HG03097 (cell line): ENCODE measurements around the gene MEGF6.

Experiments
- ATAC-seq: cut with Tn5 transposase; IDR thresholded peaks from one replicate; pipeline ENCODE4 v1.9.1; 2021; ENCODE audit not compliant: unreplicated experiment, low FRiP score

Gene MEGF6

DNA sequence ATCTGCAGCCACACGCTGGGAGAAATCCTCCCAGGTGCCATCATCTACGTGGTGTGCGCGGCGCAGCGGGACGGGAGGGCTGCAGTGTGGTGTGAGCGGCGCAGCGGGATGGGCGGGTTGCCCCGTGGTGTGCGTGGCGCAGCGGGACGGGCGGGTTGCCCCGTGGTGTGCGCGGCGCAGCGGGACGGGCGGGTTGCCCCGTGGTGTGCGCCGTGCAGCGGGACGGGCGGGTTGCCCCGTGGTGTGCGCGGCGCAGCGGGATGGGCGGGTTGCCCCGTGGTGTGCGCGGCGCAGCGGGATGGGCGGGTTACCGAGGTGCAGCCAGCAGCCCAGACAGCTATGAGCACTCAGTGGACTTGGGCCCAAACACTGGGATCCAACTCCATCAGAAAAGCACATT is 33.9 kb upstream of the MEGF6 start:
- ATAC-seq, result no peak

DNA sequence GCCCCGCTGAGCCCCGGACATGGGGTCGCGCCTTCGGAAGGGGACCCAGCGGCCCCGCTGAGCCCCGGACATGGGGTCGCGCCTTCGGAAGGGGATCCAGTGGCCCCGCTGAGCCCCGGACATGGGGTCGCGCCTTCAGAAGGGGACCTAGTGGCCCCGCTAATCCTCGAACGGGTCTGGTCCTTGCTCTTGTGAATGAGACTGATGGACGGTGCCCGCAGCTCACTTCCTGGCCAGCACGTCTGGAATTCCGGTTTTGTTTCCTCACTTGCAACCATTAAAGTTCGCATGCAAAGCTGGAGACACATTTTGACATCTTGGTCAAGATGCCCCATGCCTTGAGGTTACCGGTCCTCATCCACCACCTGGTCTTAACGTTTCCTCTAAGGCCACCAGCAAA is 33.0 kb upstream of the MEGF6 start:
- no peak for ATAC-seq

DNA sequence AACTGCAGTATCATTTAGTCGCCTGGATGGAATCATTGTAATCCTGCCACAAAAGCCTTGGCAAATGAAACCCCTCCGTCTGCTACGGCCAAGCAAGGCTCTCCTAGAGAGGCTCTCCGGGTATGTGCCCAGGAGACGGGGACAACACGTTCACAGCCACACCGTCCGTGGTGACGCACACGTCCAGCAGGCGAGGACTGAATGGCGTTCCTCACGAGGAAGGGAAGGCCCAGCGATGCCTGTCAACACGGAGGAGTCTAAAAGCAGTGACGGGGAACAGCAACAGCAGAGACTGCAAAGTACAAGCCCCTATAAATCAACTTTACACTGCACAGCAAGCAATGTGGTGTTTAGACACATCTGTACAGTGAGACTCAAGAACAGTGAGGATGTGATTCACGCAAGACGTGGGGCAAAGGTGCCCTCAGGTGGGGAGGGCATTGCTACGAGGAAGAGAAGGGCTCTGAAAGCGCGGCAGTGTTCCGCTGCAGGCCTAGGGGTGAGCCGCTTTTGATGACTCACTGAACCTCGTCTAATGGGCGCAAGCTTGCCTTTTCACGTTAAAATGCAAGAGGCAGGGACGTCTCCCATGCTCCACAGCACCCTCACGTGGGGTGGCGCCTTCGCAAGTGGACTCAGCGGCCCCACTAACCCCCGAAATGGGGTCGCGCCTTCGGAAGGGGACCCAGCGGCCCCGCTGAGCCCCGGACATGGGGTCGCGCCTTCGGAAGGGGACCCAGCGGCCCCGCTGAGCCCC is 31.8 kb upstream of the MEGF6 start:
- no peak for ATAC-seq

DNA sequence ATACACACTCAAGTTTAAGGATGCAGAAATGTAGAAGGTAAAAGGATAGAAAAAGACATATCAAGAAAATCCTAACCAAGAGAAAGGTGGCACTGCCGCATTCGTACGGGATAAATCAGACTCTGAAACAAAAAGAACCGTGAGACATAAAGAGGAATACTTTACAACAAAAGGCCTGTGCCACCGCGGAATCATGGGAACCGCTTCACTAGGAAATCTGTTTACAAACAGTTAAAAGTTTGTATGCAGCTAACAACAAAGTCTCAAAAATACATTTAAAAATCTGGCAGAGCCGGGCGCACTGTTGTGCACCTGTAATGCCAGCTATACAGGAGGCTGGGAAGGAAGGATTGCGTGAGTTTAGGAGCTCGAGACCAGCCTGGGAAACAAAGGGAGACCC is 30.5 kb upstream of the MEGF6 start:
- ATAC-seq, result no peak

DNA sequence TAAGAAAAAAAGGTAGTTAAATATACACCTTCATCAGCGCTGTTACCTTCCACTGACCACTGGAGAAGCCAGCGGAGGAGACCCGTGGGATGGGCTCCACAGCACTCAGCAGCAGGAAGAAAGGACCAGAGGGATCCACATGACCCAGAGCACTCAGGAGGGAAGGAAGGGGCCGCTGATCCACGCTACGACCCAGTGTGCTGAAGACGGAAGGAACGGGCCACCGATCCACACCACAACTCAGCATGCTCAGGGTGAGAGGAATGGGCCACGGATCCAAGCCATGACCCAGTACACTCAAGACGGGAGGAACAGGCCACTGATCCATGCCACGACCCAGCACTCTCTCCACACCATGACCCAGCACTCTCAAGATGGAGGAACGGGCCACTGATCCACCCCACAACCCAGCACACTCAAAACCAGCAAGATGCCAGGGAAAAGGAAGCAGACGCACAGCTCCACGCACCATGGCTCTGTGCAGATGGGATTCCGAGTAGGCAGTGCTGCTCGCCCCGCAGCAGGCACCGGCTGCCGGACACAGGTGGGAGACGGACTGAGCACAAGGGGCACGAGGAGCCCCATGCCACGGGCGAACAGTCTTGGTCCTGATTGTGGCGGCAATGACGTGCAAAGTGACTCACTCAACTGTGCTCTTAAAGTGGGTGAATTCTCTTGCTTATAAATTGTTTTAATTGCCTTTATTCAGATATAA is 29.9 kb upstream of the MEGF6 start:
- no peak for ATAC-seq

DNA sequence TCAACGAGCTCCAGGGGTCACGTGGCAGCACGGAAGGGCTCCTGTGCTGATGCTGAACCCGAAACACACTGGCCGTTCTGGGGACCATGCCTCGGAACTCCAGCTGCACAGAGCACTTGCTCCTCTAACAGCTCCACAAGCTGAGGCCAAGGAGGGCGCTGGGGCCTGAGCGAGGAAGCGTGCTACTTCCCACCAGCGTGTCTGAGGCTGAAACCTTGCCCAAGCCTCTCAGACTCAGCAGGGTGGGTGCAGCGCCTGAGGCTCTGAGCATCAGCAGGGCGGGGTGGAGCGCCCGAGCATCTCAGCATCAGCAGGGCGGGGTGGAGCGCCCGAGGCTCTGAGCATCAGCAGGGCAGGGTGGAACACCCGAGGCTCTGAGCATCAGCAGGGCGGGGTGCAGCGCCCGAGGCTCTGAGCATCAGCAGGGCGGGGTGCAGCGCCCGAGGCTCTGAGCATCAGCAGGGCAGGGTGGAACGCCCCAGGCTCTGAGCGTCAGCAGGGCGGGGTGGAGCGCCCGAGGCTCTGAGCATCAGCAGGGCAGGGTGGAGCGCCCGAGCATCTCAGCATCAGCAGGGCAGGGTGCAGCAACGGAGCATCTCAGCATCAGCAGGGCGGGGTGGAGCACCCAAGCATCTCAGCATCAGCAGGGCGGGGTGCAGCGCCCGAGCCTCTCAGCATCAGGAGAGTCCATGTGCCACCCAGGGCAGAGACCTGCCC is 29.0 kb upstream of the MEGF6 start:
- ATAC-seq, result no peak

DNA sequence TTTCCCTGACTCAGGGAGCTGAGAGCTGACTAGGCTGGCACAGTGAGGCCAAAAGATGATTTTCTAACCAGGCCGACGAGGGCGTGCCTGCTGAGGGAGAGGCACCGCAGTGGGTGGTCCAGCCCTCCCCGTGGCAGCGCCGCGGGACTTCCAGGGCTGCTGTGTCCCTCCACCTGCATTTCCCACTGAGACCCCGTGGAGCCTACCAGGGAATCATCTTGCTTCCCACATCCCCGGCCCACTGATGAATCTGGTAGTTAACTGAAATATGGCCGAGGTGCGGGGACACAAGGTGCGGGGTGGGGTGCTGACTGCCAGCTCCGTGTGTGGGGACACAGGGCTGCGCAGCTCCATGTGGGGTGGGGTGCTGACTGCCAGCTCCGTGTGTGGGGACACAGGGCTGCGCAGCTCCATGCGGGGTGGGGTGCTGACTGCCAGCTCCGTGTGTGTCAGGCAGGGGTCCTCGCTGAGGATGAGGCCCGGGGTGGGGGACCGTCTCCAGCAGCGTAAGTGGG is 28.1 kb upstream of the MEGF6 start:
- no peak for ATAC-seq

DNA sequence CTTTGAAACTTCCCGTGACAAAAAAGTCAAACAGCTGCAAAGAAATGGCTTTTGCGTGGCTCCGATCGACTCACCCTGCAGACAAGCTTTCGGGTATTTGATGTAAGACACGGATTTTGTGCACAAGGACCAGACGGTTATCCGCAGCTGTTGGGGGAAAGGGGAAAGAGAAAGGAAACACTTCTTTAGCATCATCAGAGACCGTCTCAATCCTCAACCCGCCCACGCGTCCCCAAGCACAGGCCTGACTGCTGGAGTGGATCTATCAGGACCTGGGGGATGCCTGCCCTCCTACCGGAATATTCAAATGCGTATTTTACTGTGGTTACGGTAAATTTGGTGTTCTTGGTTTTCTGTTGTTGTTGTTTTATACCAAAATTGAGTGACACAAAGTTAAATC is 27.4 kb upstream of the MEGF6 start:
- ATAC-seq, result no peak

DNA sequence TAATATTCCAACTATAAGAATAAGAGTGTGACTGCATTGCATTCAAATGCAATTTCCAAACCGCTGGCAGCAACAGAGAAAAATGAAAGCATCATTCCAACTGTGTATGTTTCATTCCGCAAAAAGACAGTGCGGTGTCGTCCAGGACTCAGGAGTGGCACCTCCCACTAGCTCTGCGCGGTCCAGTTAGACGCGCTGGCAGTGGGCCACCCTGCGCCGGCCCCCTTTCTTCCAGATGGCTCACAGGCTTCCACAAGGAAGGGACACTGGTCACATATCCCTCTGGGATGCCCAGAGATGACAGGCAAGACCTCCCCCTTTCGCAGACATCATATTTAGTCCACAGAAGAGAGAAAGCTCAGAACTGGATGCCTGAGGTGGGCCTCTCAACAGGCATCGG is 26.7 kb upstream of the MEGF6 start:
- no peak for ATAC-seq

DNA sequence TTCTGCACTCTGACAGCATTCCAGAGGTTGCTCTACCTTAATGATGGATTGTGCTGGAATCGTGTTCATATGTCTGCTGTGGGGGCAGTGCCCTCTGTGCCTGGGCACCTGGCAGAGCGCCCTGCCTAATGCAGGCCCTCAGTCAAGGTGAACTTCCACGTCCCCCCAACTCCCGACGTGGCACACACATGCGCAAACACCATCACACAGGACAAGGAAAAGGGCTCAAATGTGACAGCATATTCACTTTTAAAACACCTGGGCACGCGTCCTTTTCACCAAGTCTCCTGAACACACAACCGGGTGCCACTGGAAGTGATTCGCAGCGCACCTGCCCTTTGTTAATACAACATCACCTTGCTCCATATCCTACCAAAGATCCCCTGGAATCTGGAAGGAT is 25.2 kb upstream of the MEGF6 start:
- ATAC-seq, result no peak

DNA sequence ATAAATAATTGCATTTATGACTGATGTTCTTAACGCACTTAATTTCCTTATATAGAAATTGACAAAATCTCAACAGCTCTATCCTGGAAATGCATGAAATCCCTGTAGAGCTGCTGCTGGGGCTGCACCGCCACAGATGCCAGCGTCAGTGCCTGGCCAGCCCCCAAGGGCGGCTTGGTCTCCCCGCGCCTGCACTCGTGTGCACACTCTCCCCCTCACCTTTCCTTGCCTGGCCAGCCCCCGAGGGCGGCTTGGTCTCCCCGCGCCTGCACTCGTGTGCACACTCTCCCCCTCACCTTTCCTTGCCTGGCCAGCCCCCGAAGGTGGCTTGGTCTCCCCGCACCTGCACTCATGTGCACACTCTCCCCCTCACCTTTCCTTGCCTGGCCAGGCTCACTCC is 24.8 kb upstream of the MEGF6 start:
- no peak for ATAC-seq

DNA sequence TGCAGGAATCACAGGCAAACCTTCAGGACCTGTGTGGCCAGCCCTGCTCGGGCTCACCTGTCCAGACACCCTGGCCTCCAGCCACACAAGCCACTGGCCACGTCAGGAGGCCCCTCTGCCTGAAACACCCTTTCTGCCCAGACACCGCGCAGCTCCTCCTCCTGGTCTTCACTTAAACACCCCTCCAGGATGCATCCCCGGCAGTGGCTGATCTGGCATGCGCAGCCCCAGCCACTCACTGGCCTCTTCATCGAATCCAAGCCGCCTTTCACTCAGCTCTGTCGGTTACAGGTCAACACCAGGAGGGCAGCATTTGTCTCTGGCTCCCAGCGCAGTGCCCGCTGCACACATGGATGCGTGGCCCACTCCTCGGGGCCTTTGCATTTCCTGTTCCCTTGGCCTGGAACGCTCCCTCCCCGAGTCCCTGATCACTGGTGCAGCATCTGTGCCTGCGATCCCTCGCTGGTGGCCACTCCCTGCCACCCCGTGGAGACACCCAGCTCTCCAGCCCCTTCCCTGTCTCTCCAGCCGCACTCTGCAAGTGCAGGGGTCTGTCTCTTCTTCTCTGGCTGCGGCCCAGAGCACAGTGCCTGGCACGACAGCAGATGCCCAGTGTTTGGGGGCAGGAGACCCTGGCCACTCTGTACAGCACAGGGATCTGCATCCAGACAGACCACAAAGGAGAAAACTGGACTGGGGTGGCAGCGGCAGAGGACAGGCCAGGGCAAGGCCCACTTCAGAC is 22.9 kb upstream of the MEGF6 start:
- no peak for ATAC-seq

DNA sequence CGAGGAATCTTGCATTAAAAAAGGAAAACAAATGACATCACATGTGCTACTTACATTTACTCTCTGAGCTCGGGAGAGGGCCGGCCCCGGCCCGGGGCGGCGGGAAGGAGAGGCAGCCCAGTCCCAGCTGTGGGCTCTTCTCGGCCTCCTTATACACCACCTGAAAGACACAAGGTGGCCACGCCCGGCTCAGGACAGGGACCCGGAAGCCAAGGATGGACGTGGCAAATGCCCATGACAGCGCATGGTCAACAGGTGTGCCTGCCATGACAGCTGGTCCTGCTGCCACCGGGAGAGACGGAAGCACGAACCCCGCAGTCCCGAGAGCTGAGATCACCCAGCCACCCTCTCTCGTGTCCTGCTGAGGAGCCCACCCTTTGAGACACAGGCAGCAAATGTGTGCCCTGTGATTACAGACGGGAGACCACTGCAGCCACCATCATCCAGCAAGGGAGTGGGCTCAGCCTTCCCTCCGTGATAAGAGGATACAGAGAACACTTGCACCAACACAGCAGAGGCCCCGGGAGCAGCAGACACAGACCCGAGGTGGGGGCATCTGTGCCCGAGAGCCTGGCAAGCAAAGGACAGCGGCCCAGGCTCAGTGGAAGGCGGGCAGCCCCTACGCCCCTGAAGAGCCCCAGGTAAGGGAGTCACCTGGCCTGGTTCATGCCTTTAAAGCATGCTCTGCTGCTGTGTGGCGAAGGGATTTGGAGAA is 22.2 kb upstream of the MEGF6 start:
- no peak for ATAC-seq

DNA sequence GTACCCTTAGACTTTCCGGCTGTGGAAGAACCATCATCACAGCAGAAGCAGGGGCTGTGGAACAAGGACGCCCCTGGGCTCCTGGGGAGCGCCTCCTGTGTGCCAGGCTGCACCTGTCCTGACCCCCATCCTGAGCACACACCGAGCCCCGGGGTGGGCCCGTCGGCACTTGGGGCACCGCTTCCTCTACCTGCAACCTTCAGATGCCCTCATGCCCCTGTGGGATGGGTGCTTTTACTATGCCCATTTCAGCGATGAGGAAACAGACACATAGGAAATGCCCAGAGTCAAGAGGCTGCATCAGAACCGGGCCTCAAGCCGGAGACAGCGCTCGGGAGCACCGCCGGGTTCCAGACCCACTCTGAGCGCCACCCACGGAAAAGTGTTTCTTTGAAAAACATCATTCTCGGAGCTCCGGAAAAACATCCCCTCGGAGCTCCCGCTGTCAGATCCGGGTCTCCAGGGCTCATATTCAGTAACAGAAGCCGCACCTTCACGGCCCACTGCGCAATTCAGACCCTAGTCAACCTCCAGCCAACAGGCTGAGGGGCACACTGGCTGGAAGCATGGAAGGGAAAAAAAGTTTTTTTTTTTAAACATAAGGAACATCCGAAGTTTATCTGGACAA is 21.5 kb upstream of the MEGF6 start:
- no peak for ATAC-seq

DNA sequence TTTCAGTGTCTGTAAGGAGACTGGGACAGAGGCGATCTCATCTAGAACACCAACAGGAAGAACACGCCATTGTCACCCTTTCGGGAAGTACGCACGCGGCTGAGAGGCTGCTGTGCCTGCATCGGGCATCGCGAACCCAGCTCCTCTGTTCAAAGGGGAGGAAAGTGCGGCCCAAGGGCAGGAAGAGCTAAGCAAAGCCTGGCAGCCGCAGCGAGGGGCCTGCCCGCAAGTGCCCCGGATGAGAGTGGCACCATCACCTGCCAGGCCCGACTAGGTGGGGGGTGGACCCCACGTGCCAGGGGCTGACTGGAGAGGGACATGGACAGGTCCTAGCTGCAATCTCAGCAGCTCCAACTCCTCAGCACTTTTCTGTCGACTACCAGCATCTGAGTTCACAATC is 21.0 kb upstream of the MEGF6 start:
- ATAC-seq, result no peak

DNA sequence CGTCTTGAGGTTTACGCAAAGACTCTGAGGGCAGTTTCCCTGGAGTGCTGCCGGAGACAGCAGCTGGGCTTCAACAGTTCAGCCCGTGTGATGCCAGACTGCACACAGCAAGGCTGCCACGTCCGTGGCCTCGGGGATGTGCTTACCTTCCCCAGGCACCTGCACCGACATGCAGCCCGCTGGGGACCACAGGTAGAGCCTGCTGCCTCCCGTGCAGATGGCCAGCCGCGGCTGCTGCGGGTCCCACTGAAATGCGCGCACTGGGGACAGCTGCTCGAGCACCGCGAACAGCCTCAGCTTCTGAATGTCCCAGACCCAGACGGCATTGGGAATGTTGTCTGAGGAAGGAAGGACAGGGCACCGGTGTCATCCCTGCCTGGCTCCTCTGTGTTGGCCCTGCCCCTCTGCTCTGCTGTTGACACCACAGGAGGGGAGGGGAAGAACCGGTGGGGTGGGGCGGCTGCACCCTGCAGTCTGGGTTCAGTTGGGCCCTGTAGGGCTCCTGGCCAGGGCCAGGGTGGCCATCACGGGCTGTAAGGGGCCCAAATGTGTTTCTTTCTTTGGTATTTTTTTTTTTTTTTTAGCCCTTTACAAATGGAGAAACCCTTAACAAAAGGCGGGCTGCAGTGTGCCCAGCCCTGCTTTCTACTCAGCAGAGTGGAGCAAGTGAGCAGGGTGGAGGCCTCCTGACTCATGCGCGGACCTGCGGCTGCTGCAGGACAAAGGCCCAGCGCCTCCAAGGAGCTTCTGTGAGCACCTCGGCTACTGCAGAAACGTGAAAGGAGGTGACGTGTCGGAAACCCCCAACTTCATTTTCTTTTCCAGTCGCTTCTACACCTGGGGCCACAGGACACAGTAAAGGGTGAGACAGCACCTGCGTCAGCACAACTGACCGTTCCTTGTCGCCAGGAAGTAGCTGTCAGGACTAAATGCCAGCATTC is 20.3 kb upstream of the MEGF6 start:
- ATAC-seq, result no peak

DNA sequence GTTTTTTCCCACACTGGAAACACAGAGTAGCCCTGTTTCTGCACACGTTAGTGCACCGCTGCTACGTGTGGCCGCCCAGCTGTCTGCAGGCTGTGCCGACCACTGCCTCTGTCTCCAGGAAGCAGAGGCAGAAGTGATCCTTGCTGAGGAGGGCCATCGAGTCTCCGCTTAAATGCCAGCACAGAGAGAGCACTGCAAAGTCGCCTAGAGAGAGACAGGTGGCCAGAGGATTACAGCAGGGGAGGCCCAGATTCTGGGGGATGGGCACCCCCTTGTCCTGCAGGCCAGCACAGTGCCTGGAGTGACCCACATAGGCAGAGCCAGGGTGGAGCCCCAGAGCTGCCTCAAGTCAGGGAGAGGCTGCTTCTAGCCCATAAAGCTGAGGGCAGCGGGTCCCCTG is 19.6 kb upstream of the MEGF6 start:
- no peak for ATAC-seq

DNA sequence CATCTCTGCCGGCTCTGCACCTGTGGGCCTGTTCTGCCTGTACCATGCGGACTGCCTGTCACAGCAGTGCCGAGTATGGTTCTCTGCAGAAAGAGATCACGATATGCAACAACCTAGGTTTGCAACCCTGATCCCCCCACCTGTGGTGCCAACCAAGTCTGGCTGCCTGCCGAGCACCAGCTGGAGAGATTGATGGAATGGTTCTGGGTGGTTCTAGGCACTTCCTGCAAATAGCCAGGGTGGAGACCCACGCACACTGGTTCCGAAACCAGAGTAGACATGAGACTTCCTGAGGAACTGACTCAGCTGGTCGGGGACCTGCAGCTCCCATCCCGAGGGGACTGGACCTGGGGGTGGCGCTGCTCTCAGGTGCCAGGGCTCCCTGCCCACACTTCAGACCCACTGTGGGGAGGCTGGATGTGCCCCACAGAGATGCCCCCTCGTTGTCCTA is 18.9 kb upstream of the MEGF6 start:
- no peak for ATAC-seq
